ENCODE measurements around the gene ZNF804B. TPM values are rescaled to one million over a fixed set of nuclear protein-coding genes. Genes with fewer than 3 reads are reported as not detected.

The ZNF804B gene
- total RNA-seq, 1 donor from 2014 or later, result 4.2 TPM

DNA sequence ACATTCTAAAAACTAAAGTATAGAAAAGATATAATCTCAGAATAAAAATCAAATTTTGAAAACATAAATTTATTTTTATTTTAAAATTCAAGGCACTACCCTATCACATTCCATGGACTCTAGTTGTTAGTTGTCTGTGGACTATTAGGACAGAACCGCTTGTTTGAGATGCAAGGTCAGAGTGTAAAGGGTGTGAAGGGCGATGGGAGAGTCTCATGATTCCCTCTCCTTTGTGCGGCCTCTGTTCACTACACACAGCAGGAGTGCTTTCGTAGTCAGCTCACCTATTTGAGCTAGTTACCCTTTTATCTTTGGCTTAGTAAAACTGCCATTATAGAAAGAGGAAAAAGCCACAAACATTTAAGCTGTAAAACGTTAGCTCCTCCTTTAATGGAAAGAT lies 225.8 kb downstream of the ZNF804B start:
- no peak for DNase-seq

DNA sequence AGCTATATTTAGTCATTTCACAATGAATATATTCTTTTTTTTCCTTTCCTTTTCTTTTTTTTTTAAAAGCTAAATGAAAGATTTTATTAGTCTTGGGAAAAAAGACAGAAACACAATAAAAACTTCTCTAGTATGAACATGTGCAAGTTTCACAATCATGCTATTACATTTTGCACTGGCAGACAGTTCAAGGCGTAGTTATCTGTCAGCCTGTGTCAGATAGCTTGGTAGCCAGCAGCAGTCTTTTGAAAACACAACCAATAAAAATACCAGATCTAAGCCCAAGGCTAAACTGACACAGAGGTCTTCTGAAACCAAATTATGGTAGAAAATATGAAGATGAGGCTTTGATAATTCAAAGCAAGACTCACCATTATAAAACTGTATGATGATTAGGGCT lies 241.8 kb downstream of the ZNF804B start:
- no peak for DNase-seq

- no peak for DNase-seq
Measured at GRCh38 chr7:89002981-89003956, 243.8 kb downstream of the ZNF804B start.

DNA sequence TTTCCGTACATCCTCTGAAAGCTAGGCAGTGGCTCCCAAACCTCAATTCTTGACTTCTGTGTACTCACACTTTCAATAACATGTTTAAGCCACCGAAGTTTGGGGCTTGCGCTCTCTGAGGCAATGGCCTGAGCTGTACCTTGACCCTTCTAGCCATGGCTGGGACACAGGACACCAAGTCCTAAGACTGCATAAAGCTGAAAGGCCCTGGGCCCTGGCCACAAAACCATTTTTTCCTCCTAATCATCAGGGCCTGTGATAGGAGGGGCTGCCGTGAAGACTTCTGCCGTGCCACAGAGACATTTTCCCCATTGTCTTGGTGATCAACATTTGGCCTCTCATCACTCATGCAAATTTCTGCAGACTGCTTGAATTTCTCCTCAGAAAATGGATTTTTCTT lies 252.5 kb downstream of the ZNF804B start:
- DNase-seq, result no peak

DNA sequence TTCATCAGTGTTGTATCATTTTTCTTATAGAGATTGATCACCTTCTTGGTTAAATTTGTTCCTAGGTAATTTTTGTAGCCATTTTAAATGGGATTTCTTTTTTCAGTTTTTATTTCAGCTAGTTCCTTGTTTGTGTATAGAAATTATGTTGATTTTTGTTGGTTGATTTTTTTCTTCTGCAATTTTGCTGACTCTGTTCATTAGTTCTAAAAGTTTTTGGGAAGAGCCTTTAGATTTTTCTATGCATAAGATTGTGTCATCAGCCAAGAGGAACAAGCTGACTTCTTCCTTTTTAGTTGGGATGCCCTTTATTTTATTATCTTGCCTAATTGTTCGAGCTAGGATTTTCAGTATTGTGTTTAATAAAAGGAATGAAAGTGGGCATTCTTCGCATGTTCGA lies 258.2 kb downstream of the ZNF804B start:
- DNase-seq, result no peak

DNA sequence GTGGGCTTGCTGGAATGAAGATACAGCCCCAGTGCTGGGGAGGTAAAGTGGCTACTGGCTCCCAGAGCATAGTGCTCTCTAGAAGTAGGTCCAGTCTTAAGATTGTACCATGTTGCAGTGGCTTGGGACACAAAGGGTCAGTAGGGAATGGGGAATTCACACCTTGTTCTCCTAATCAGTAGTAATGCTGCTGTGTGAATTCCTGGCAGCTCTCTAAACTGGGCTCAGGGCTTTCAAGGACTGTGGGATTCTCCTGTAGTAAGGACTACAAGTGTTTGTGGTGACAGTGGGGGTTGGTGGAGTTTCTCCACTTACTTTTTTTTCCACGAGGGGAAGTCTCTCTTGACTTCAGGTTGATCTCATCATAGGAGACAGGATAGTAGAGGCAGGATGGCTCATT lies 262.2 kb downstream of the ZNF804B start:
- no peak for DNase-seq

GRCh38 chr7:89023206-89023605 lies 263.7 kb downstream of the ZNF804B start:
- DNase-seq, result no peak

DNA sequence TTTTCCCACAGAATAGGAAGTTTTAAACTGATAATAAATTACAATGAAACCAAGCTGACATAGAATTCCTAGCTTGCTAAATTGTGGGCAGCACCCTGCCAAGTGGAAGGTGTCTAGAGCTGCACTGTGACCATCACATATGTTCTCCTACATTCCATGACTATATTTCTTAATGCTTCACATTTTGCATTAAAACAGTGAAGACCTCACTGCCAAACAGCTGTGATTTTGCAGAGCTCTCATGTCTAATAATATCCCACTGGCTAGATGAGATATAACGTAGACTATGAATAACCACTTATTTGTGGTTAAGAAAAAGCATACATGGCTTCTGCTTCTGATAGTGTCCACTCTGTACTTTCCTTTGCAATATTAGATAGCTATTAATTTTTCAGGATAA lies 264.4 kb downstream of the ZNF804B start:
- no peak for DNase-seq

- no peak for DNase-seq
Measured at GRCh38 chr7:89027781-89028180, 268.3 kb downstream of the ZNF804B start.

DNA sequence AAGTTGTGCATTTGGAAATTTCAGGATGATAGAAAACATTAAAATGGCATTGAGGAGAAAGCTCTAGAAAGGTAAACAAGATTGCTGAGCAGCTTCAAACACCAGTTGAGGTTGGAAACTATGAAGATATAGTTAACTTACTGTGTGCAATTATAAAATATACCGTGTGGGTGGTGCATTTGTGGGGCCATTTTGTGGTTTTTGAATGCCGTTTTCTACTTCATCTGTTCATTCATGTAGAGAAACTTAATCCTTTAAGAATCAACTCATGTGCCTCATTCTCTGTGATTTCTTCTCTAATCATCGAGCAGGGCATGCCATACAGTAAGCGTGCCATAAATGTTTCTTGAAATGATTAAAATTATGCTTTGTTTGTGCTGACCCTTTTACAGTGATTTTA lies 268.8 kb downstream of the ZNF804B start:
- no peak for DNase-seq

DNA sequence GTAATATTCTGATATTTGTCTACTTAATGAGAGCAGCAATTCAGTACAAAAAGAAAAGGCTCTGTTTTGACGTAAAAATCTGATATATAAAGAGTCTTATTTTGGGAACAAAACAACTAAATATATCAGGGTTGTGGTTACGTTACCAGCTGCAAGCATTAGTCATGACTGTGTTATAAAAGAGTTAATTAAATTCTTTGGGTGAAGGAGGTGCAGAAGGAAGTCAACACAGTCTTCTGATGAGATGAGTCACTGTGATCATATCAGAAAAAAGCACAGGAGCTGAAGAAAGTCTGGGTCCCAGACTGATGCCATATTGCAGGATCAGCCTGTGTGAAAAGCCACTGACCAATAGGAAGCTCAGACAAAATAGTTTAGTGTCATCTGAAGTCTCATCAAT lies 270.4 kb downstream of the ZNF804B start:
- no peak for DNase-seq

DNA sequence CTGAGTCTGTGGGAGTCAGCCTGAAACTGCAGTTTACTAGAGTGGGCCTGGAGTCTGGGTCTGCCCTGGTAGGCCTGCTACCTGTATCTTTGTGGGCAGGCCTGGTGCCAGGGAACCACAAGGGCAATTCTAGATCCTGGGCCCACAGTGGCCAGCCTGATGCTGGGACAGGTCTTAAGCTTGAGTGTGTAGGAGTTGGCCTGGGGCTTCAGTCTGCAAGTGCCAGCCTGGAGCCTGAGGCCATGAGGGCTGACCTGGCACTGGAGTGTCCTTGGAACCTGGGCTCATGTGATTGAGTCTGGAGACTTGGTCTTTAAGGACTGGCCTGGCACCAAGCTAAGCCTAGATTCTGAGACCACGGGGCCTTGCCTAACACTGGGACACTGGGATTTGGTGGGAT lies 281.7 kb downstream of the ZNF804B start:
- no peak for DNase-seq

DNA sequence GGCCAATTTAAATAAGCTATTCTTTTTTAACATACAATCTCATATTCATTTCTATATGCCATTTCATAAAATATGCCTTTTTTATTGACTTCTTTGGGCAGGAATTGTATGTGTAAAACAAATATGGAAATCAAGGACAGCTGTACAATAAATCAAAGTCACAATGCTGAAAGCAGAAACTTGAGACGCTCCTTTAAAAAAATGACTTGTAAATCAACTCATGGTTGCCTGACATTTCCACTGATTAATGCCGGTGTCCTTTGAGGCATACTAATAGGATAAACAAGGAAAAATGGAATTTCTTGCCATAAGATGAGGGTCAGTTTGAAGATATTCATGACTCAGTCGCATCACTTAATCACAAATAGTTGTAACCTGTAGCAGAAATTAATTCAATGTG lies 283.4 kb downstream of the ZNF804B start:
- no peak for DNase-seq

GRCh38 chr7:89049043-89049442 lies 289.5 kb downstream of the ZNF804B start:
- DNase-seq, result no peak

- no peak for DNase-seq
Measured at GRCh38 chr7:89053130-89053529, 293.6 kb downstream of the ZNF804B start.

- no peak for DNase-seq
Measured at GRCh38 chr7:89054361-89054760, 294.9 kb downstream of the ZNF804B start.

DNA sequence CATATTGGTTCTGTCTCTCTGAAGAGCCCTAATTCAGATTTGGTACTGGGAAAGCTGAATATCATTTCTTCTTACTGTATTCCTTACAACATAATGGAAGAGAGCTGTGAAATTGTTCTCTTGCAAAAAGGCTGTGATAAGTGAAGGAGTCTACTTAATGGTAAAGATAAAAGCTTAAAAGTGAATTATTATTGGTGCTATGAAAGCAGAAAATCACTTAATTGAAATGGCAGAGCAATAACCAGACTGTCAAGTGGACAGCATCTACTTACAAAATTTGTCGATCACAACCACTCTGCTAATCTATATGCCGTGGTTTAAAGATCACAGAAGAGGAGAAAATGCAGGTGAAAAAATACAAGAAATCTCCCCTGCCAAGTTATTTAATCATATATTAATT lies 300.7 kb downstream of the ZNF804B start:
- DNase-seq, result no peak

GRCh38 chr7:89064831-89065230 lies 305.3 kb downstream of the ZNF804B start:
- DNase-seq, result no peak

GRCh38 chr7:89067048-89067447 lies 307.5 kb downstream of the ZNF804B start:
- no peak for DNase-seq

- no peak for DNase-seq
Measured at GRCh38 chr7:89072081-89072480, 312.6 kb downstream of the ZNF804B start.

DNA sequence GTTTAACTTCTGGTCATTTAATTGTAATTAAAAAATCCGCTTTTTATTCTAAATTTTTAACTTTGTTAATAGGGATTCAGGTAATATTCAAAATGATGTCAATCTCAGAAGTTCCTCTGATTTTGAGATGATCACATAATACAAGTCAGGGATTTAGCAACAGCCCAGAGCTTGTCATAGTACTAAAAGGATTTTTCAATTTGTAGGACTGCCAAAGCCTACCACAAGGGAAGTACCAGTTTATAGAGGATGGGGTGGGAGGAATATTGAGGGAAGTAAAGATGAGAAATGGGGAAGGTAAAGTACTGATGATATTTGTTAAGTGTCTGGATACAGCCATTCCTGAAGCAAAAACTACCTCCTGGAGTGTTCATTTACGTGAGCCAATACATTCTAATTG lies 314.3 kb downstream of the ZNF804B start:
- DNase-seq, result no peak

- DNase-seq, result no peak
Measured at GRCh38 chr7:89077992-89078391, 318.5 kb downstream of the ZNF804B start.

GRCh38 chr7:89085580-89085979 lies 326.1 kb downstream of the ZNF804B start:
- DNase-seq, result no peak

- DNase-seq, result no peak
Measured at GRCh38 chr7:89091550-89091949, 332.1 kb downstream of the ZNF804B start.

Data from occipital lobe (tissue), 2 donors.